NOMO-1 treated with dmso at 0.1 percent for 144 hours (cell line): Measurements from ENCODE around the gene PGAM4.
"Not testable (repeated sequence)": the region's sequence is repeated elsewhere in the genome, so short reads cannot be mapped to it uniquely, and the experiment has no call there.

Experiments used
- DNase-seq: peaks from one replicate; lab custom pipeline; 2025; ENCODE audit not compliant: unreplicated experiment; lab: John Stamatoyannopoulos, UW

Gene PGAM4

GRCh38 chrX:77930581-77930980 lies 38.9 kb downstream of the PGAM4 start:
- DNase-seq: no peak

DNA sequence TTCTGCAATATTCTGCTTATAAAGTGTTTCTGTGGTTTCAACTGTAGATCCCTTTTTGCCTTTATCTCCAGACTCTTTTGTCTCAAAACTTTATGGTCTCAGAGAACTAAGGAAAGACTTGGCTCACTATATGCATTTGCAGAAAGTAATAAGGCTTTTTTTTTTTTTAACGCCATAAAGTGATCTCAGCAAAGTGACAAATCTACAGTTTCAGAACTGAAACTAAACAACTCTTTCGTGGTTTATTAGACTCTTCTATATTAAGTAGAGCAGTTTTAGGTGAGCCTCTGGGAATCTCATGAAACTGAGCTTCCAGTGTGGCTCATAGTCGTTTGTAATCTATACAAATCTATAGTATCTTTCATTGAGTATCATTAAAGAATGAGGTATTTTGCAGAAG lies 43.7 kb downstream of the PGAM4 start:
- no peak for DNase-seq

GRCh38 chrX:77924320-77924859 lies 45.0 kb downstream of the PGAM4 start:
- no peak for DNase-seq

- no peak for DNase-seq
Measured at GRCh38 chrX:77922787-77923186, 46.7 kb downstream of the PGAM4 start.

- not testable (repeated sequence) for DNase-seq
Measured at GRCh38 chrX:77919370-77919769, 50.1 kb downstream of the PGAM4 start.

DNA sequence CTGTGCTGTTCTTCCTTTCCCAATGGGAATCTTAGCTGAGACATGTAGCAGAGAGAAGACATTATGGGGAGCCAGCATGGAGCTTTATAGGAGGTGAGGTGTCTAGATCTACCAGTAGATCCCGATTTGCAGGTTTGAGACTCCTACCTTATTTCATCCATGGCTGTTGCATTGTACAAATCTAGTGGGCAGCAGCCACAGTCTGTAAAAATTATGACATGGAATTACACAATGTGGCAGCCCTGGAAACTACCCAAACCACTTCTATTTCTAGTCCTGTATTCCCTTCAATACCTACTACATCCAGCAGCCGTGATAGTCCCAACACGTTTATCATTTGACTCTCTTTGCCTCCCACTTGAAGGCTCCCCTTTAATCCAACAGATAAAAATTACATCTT lies 50.9 kb downstream of the PGAM4 start:
- no peak for DNase-seq
